ENCODE measurements around the gene MYO18A. TPM values are rescaled to one million over a fixed set of nuclear protein-coding genes. Genes with fewer than 3 reads are reported as not detected.

Gene MYO18A
- total and polyA plus RNA-seq, 2 of the 4 experiments (the other 2 are of a cell fraction): 22.4 to 39.1 TPM

- Histone ChIP-seq H3K27me3 (ENCODE audit: control insufficient read depth, insufficient read depth, low read length) (no peaks in the 10 kb centered on the region), H4K91ac (ENCODE audit: insufficient read depth, low read depth, low read length) (no peak overlapping the region), H3K27ac (ENCODE audit: insufficient read depth, low read length) (no peak overlapping the region), H3K4ac (ENCODE audit: low read depth, low read length) (no peak overlapping the region), H4K5ac (ENCODE audit: low read depth, low read length) (no peak overlapping the region), H2BK5ac (ENCODE audit: low read depth, low read length, poor library complexity, severe bottlenecking) (no peak overlapping the region), H3K14ac (replicated peaks; ENCODE audit: low read depth, low read length) (no peak overlapping the region), H3K4me3 (ENCODE audit: insufficient read depth, low read depth, low read length) (no peak overlapping the region), H3K23ac (ENCODE audit: low read depth, low read length) (no peak overlapping the region), H2BK120ac (ENCODE audit: low read depth, low read length) (no peak overlapping the region), H3K18ac (ENCODE audit: low read depth, low read length) (no peak overlapping the region), H3K9me3 (ENCODE audit: control insufficient read depth, insufficient read depth, low read length) (no peaks in the 10 kb centered on the region), H3K4me2 (ENCODE audit: low read depth, low read length) (no peak overlapping the region), H3K36me3 (ENCODE audit: control insufficient read depth, insufficient read depth, low read length) (no peaks in the 10 kb centered on the region), H3K56ac (ENCODE audit: extremely low read depth, insufficient read depth, low read length) (no peak overlapping the region), H2BK15ac (ENCODE audit: low read depth, low read length) (no peak overlapping the region), H3K9ac (ENCODE audit: low read depth, low read length) (no peak overlapping the region), H2AK9ac (replicated peaks; ENCODE audit: low read depth, low read length, poor library complexity) (no peak overlapping the region), H3K4me1 (ENCODE audit: control insufficient read depth, insufficient read depth, low read length) (peaks cover 56% of the 10 kb centered on the region), H2AFZ (replicated peaks; ENCODE audit: low read length, poor library complexity) (no peak overlapping the region), H3K9me1 (ENCODE audit: insufficient read depth, low read length) (peaks cover 49% of the 10 kb centered on the region), H2BK20ac (ENCODE audit: low read depth, low read length) (no peak overlapping the region), H4K8ac (ENCODE audit: low read depth in 2 of 2, low read length in 2 of 2) (no peak overlapping the region), H3K79me1 (ENCODE audit: low read depth in 1 of 2, low read length in 2 of 2) (peaks cover 37 to 90% of the 10 kb centered on the region in 2 experiments), H4K20me1 (ENCODE audit: insufficient read depth, low read length) (peaks cover 19% of the 10 kb centered on the region), H2AK5ac (ENCODE audit: low read depth, low read length) (no peak overlapping the region; the same call in 1 of the 2 replicates)
- POLR2A ChIA-PET (ENCODE audit: unreplicated experiment): no interaction called here
- no TSS peak for BruUV-seq (replicated peaks)
- CTCF ChIA-PET: interaction anchor here (0.6 to 1.3 kb wide), 2 partner anchors 11 to 91 kb away, joined by 7 read pairs; no protein-coding TSS in a partner anchor
- no peak for ATAC-seq (ENCODE audit: low read depth)
- 100% methylated on average over 1 of the region's 2 CpGs; no CpG with 5 or more reads in 1 of the 2 experiments for WGBS, 2 experiments (ENCODE audit: extremely low coverage in 2 of 2, insufficient read length in 1 of 2)
- in situ Hi-C loops (cut with MboI; ENCODE audit: low sequenced_read_pairs): no loop called here
- TF ChIP-seq CTCF (conservative IDR thresholded peaks at IDR 0.05; ENCODE audit: low read depth, low read length): no peak
- TF ChIP-seq MXI1 (IDR thresholded peaks at IDR 0.05; ENCODE audit: borderline replicate concordance, low read depth, low read length): no peak
- no peak for TF ChIP-seq NFE2L2 (IDR thresholded peaks at IDR 0.05; ENCODE audit: low read depth, low read length)
- TF ChIP-seq RCOR1 (IDR thresholded peaks at IDR 0.05; ENCODE audit: insufficient replicate concordance, low read length): no peak
- TF ChIP-seq BHLHE40 (IDR thresholded peaks at IDR 0.05; ENCODE audit: low read depth, low read length): no peak
- TF ChIP-seq FOS (IDR thresholded peaks at IDR 0.05; ENCODE audit: low read depth, low read length): no peak
- TF ChIP-seq CHD1 (IDR thresholded peaks at IDR 0.05; ENCODE audit: low read depth, low read length): no peak
- no peak for TF ChIP-seq USF2 (IDR thresholded peaks at IDR 0.05; ENCODE audit: low read depth, low read length)
- TF ChIP-seq CEBPB (IDR thresholded peaks at IDR 0.05; ENCODE audit: low read depth, low read length): no peak
- no peak for TF ChIP-seq ELK1 (IDR thresholded peaks at IDR 0.05; ENCODE audit: borderline replicate concordance, low read depth, low read length)
- no peak for TF ChIP-seq RAD21 (IDR thresholded peaks at IDR 0.05; ENCODE audit: low read length)
- TF ChIP-seq POLR2A (IDR thresholded peaks at IDR 0.05; ENCODE audit: low read depth, low read length): no peak
- no peak for TF ChIP-seq RFX5 (IDR thresholded peaks at IDR 0.05; ENCODE audit: low read depth, low read length)
- no peak for TF ChIP-seq MAZ (IDR thresholded peaks at IDR 0.05; ENCODE audit: borderline replicate concordance, low read depth, low read length)
- TF ChIP-seq MAFK (IDR thresholded peaks at IDR 0.05; ENCODE audit: low read depth, low read length): no peak
- no peak for TF ChIP-seq SMC3 (IDR thresholded peaks at IDR 0.05; ENCODE audit: low read depth, low read length)
- no peak for DNase-seq
- dilution Hi-C loops (cut with HindIII; ENCODE audit: low sequenced_read_pairs, unreplicated experiment): no loop called here
- intact Hi-C loops (cut with micrococcal nuclease): no loop called here
Measured at GRCh38 chr17:29135464-29135863, 44.7 kb downstream of the MYO18A start.

All from IMR-90 (cell line).